HepG2 (cell line): ENCODE data around the gene PRSS36. TPM values are rescaled to one million over a fixed set of nuclear protein-coding genes. Genes with fewer than 3 reads are reported as not detected.

Experiments
- ATAC-seq: fragments of 200-7000 bp; cut with Tn5 transposase; 3 replicates; pipeline ENCODE4 v1.9.1; 2020; ENCODE audit warnings: mild to moderate bottlenecking, moderate library complexity
- BruUV-seq: library from RNA; stranded (reverse); fragments of 400-500 nt; replicated peaks from 2 replicates; lab custom pipeline; 2021; lab: Mats Ljungman, UMichigan
- CTCF ChIA-PET: fragments of 300-600 bp; formaldehyde crosslinking; extraction: SDS; loops from one replicate; lab custom pipeline; 2021; ENCODE audit warnings: low total read pairs, inconsistent platforms, low intra/inter-chr PET ratio; lab: Yijun Ruan, JAX
- POLR2A ChIA-PET: fragments of 350-600 bp; sonication (Branson Sonifier 250); formaldehyde crosslinking; loops from one replicate; lab custom pipeline; 2020; ENCODE audit warnings: antibody characterized with exemption, inconsistent platforms; lab: Yijun Ruan, JAX
- DNase-seq: peaks from one replicate; pipeline ENCODE4 v3.0.0-alpha.2; 2015; ENCODE audit warnings: low spot score
- FAIRE-seq: peaks from 3 replicates; lab custom pipeline; 2011; peaks lifted over from hg19 to GRCh38; lab: Jason Lieb, UNC
- H2AFZ ChIP-seq: one replicate; pipeline ENCODE4 v1.6.1; 2011; ENCODE audit warnings: low read length, inconsistent platforms
- H3K27ac ChIP-seq: fragments of 300-600 bp; 3 replicates; pipeline ENCODE4 v1.8.0; 2011; ENCODE audit warnings: mixed run types, mild to moderate bottlenecking, mixed read lengths, low read length, inconsistent platforms; ENCODE audit not compliant: insufficient read depth; ENCODE audit errors: extremely low read length
- H3K27me3 ChIP-seq, 2 experiments: fragments of 200-600 bp in 1 of 2; 2 replicates in 1 of 2; 3 replicates in 1 of 2; pipeline versions ENCODE4 v1.6.0 to v1.8.0; 2011; ENCODE audit warnings: low read length in 2 of 2, mild to moderate bottlenecking in 2 of 2, moderate library complexity in 2 of 2, inconsistent platforms in 1 of 2; ENCODE audit not compliant: insufficient read depth in 2 of 2, control insufficient read depth in 1 of 2
- H3K36me3 ChIP-seq, 2 experiments: fragments of 200-600 bp in 1 of 2; replicated peaks in 1 of 2; 2 replicates in 1 of 2; 3 replicates in 1 of 2; pipeline versions ENCODE4 v1.5.1 to v1.8.0; 2011; ENCODE audit warnings: low read length in 2 of 2, inconsistent platforms in 1 of 2; ENCODE audit not compliant: insufficient read depth in 2 of 2, control insufficient read depth in 1 of 2
- H3K4me1 ChIP-seq: 2 replicates; pipeline ENCODE4 v1.5.1; 2012; ENCODE audit warnings: low read length, inconsistent platforms; ENCODE audit not compliant: insufficient read depth
- H3K4me2 ChIP-seq: 2 replicates; pipeline ENCODE4 v1.6.0; 2011; ENCODE audit warnings: low read depth, low read length, inconsistent platforms
- H3K4me3 ChIP-seq, 3 experiments: fragments of 200-600 bp in 1 of 3; sonication (generic), shearing (Covaris generic) in 1 of 3; replicated peaks in 1 of 3; 2 replicates each; pipeline ENCODE4 v1.5.1; 2011 to 2016; ENCODE audit warnings: low read length in 3 of 3, inconsistent platforms in 2 of 3, low read depth in 2 of 3, mild to moderate bottlenecking in 2 of 3, control low read depth in 1 of 3, mixed read lengths in 1 of 3; ENCODE audit not compliant: insufficient read depth in 1 of 3
- H3K79me2 ChIP-seq: one replicate; pipeline ENCODE4 v1.6.1; 2011; ENCODE audit warnings: low read length, inconsistent platforms; ENCODE audit not compliant: insufficient read depth
- H3K9ac ChIP-seq: 2 replicates; pipeline ENCODE4 v1.6.0; 2011; ENCODE audit warnings: mild to moderate bottlenecking, low read depth, low read length, inconsistent platforms; ENCODE audit not compliant: insufficient read depth
- H3K9me3 ChIP-seq: 2 replicates; pipeline ENCODE4 v1.5.1; 2012; ENCODE audit warnings: mild to moderate bottlenecking, low read length
- H4K20me1 ChIP-seq: 2 replicates; pipeline ENCODE4 v1.6.0; 2011; ENCODE audit warnings: inconsistent platforms, mild to moderate bottlenecking, low read length, moderate library complexity; ENCODE audit not compliant: insufficient read depth
- HNF4A ChIP-seq: sonication (generic); formaldehyde crosslinking; IDR thresholded peaks from 2 replicates; pipeline ENCODE4 v1.4.0; 2020; ENCODE audit warnings: missing genetic modification reagents
- KLF16 ChIP-seq, 2 experiments: sonication (generic) in 1 of 2; formaldehyde crosslinking in 1 of 2; IDR thresholded peaks; 2 replicates each; pipeline versions ENCODE4 v1.6.1 to v1.8.0; 2016 to 2023; ENCODE audit warnings: missing genetic modification reagents in 2 of 2, missing compliant biosample characterization in 1 of 2
- KMT2B ChIP-seq: IDR thresholded peaks from 2 replicates; pipeline ENCODE4 v1.6.1; 2016; ENCODE audit warnings: missing genetic modification reagents, missing compliant biosample characterization
- MAZ ChIP-seq, 2 experiments: sonication (generic) in 1 of 2; formaldehyde crosslinking in 1 of 2; IDR thresholded peaks; 2 replicates each; pipeline versions ENCODE4 v1.5.0 to v1.6.1; 2012 to 2020; ENCODE audit warnings: low read depth in 2 of 2, mild to moderate bottlenecking in 2 of 2, borderline replicate concordance in 1 of 2, improper control_type of control experiment in 1 of 2, low read length in 1 of 2, missing genetic modification reagents in 1 of 2, moderate library complexity in 1 of 2
- MED8 ChIP-seq: sonication (generic); formaldehyde crosslinking; IDR thresholded peaks from 2 replicates; pipeline ENCODE4 v1.8.1; 2023; ENCODE audit warnings: mild to moderate bottlenecking, missing genetic modification reagents; ENCODE audit not compliant: insufficient replicate concordance
- NR2F2 ChIP-seq: IDR thresholded peaks from 2 replicates; pipeline ENCODE4 v1.6.1; 2012; ENCODE audit warnings: low read depth, inconsistent platforms, borderline replicate concordance
- POGZ ChIP-seq: sonication (generic); formaldehyde crosslinking; IDR thresholded peaks from 2 replicates; pipeline ENCODE4 v1.4.0; 2020; ENCODE audit warnings: mild to moderate bottlenecking, missing genetic modification reagents
- PPARG ChIP-seq: conservative IDR thresholded peaks from 2 replicates; pipeline ENCODE4 v1.6.1; 2016; ENCODE audit warnings: missing biosample characterization, missing genetic modification reagents
- RBFOX2 ChIP-seq: fragments of 200-400 bp; formaldehyde crosslinking; IDR thresholded peaks from 2 replicates; pipeline ENCODE4 v1.6.1; 2017; ENCODE audit warnings: low read depth, mild to moderate bottlenecking, low read length
- RXRA ChIP-seq: sonication (generic); formaldehyde crosslinking; IDR thresholded peaks from 2 replicates; pipeline ENCODE4 v1.5.1; 2020; ENCODE audit warnings: missing genetic modification reagents
- SIX1 ChIP-seq: sonication (generic); formaldehyde crosslinking; IDR thresholded peaks from 2 replicates; pipeline ENCODE4 v1.4.0; 2020; ENCODE audit warnings: missing genetic modification reagents, borderline replicate concordance
- TP53 ChIP-seq: sonication (generic); formaldehyde crosslinking; conservative IDR thresholded peaks from 2 replicates; pipeline ENCODE4 v1.4.0; 2020; ENCODE audit warnings: missing genetic modification reagents
- ZNF17 ChIP-seq: sonication (generic); formaldehyde crosslinking; IDR thresholded peaks from 2 replicates; pipeline ENCODE4 v1.5.0; 2020; ENCODE audit warnings: mild to moderate bottlenecking, missing genetic modification reagents
- ZNF274 ChIP-seq: sonication (generic); formaldehyde crosslinking; IDR thresholded peaks from 2 replicates; pipeline ENCODE4 v1.5.1; 2020; ENCODE audit warnings: mild to moderate bottlenecking, missing genetic modification reagents
- ZNF337 ChIP-seq: sonication (generic); formaldehyde crosslinking; IDR thresholded peaks from 2 replicates; pipeline ENCODE4 v1.5.1; 2020; ENCODE audit warnings: missing genetic modification reagents, low read depth, mild to moderate bottlenecking, borderline replicate concordance
- ZNF382 ChIP-seq: sonication (generic); formaldehyde crosslinking; IDR thresholded peaks from 2 replicates; pipeline ENCODE4 v1.5.0; 2020; ENCODE audit warnings: missing genetic modification reagents, mild to moderate bottlenecking, borderline replicate concordance
- ZNF724P ChIP-seq: sonication (generic); formaldehyde crosslinking; IDR thresholded peaks from 2 replicates; pipeline ENCODE4 v1.8.0; 2022; ENCODE audit warnings: missing genetic modification reagents, borderline replicate concordance
- ZNF746 ChIP-seq: sonication (generic); formaldehyde crosslinking; IDR thresholded peaks from 2 replicates; pipeline ENCODE4 v1.8.0; 2022; ENCODE audit warnings: mild to moderate bottlenecking, missing genetic modification reagents
- WGBS: methylation state at CpG from one replicate; pipeline ENCODE4 v1.1.6; 2017; ENCODE audit warnings: low lambda C conversion rate; 5-methylcytosine and 5-hydroxymethylcytosine counted together
- in situ Hi-C: cut with HindIII; loops from 2 replicates; pipeline ENCODE4 v1.10.0; 2017; ENCODE audit warnings: low pct_unique_long_range_greater_than_20kb; ENCODE audit not compliant: extremely low pct_ligation_motif_present
- intact Hi-C: fragments of 100-400 bp; cut with micrococcal nuclease; formaldehyde crosslinking; loops from one replicate; pipeline ENCODE4 v1.10.0; 2022; ENCODE audit not compliant: unreplicated experiment
- polyA plus RNA-seq, 8 experiments: library from polyadenylated mRNA; depleted of rRNA in 3 of 8; stranded (reverse) in 7 of 8; unstranded in 1 of 8; fragments of >200 nt; fragmentation: Illumina TruSeq in 4 of 8; extraction: Trizol in 4 of 8; gene quantifications; 2 replicates each; pipeline versions ENCODE4 v1.2.1 to v1.2.3, GENCODE V29; 2011 to 2016; ENCODE audit warnings: low read depth in 4 of 8, missing spikeins in 1 of 8, mixed read lengths in 1 of 8; ENCODE audit not compliant: insufficient read depth in 1 of 8
- total RNA-seq, 5 experiments: library from RNA; depleted of rRNA; stranded (reverse); fragments of >200 nt; fragmentation: Illumina TruSeq; extraction: Trizol; gene quantifications; 2 replicates each; pipeline ENCODE4 v1.2.3, GENCODE V29; 2016; ENCODE audit warnings: low read depth in 1 of 5
- TF ChIP-seq, protein P1 (sequence below), 2 experiments: sonication (generic) in 1 of 2; formaldehyde crosslinking in 1 of 2; IDR thresholded peaks; 2 replicates each; pipeline versions ENCODE4 v1.5.1 to v1.6.1; 2011 to 2020; ENCODE audit warnings: borderline replicate concordance in 1 of 2, low read depth in 1 of 2, low read length in 1 of 2, mild to moderate bottlenecking in 1 of 2, missing genetic modification reagents in 1 of 2, moderate library complexity in 1 of 2

Gene PRSS36
- total and polyA plus RNA-seq, 2 of the 13 experiments (the other 11 are each of a cell fraction or from before 2014, with no cell fraction given) = 1.5 to 2.1 TPM

GRCh38 chr16:31142109-31143010 is 7.5 kb downstream of the PRSS36 start:
- in situ Hi-C loops = no loop called here
- FAIRE-seq = peak; percentile 50
- TF ChIP-seq ZNF17 (CRISPR knock-in tag) = no peak
- TF ChIP-seq ZNF274 = peak; percentile 77
- peak; percentile 92 for TF ChIP-seq MAZ (IDR thresholded peaks at IDR 0.05; ENCODE audit: borderline replicate concordance, low read depth, low read length)
- TF ChIP-seq MAZ (CRISPR knock-in tag; IDR thresholded peaks at IDR 0.05; ENCODE audit: low read depth) = peak; percentile 96
- TF ChIP-seq POGZ (CRISPR knock-in tag) = peak; percentile 66; the same call in 1 of the 2 replicates
- peak; percentile 57; the same call in 1 of the 2 replicates for TF ChIP-seq ZNF337 (CRISPR knock-in tag)
- TF ChIP-seq ZNF382 (CRISPR knock-in tag) = no peak
- TF ChIP-seq, protein P1, sequence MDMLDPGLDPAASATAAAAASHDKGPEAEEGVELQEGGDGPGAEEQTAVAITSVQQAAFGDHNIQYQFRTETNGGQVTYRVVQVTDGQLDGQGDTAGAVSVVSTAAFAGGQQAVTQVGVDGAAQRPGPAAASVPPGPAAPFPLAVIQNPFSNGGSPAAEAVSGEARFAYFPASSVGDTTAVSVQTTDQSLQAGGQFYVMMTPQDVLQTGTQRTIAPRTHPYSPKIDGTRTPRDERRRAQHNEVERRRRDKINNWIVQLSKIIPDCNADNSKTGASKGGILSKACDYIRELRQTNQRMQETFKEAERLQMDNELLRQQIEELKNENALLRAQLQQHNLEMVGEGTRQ (IDR thresholded peaks at IDR 0.05; ENCODE audit: low read depth, low read length) = no peak
- TF ChIP-seq, protein P1 (CRISPR knock-in tag; IDR thresholded peaks at IDR 0.05; ENCODE audit: borderline replicate concordance) = no peak
- no peak for TF ChIP-seq KMT2B (CRISPR knock-in tag)
- 0 out of 2 replicates have a peak, but pooled peaks have one; percentile 36 for TF ChIP-seq PPARG (CRISPR knock-in tag)
- peak; percentile 69 for TF ChIP-seq MED8
- TF ChIP-seq TP53 (CRISPR knock-in tag) = 0 out of 2 replicates have a peak, but pooled peaks have one; percentile 19
- TF ChIP-seq ZNF746 (CRISPR knock-in tag) = no peak
- peak; percentile 32 for TF ChIP-seq ZNF724P (CRISPR knock-in tag)
- TF ChIP-seq KLF16 (CRISPR knock-in tag; IDR thresholded peaks at IDR 0.05) = peak in 1 of 2 experiments; percentile 86; a peak in 2 of 4 replicates
- TF ChIP-seq NR2F2 = no peak
- TF ChIP-seq RBFOX2 = peak; percentile 67; the same call in 1 of the 2 replicates
- TF ChIP-seq HNF4A (CRISPR knock-in tag) = peak; percentile 29
- no peak for TF ChIP-seq SIX1 (CRISPR knock-in tag)
- TF ChIP-seq RXRA = peak; percentile 71

More at GRCh38 chr16:31142109-31143010, 7.5 kb downstream of the PRSS36 start:
- CTCF ChIA-PET = interaction anchor here (1.2 to 1.9 kb wide), 2 partner anchors 37 to 117 kb away, joined by 3 to 9 read pairs; no protein-coding TSS in a partner anchor
- intact Hi-C loops = loop anchor here (1.0 to 10.0 kb wide), 7 partner anchors 25 to 188 kb away; partner anchors contain the start of genes HSD3B7, KAT8, SETD1A and ZNF646
- no peaks in the 10 kb centered on the region for H3K79me2 ChIP-seq
- peaks cover 65% of the 10 kb centered on the region for H3K4me1 ChIP-seq
- peak overlapping the region; percentile 75 for H2AFZ ChIP-seq
- peak overlapping the region; percentile 91 for H3K4me2 ChIP-seq
- peak overlapping the region; percentile 80 for H3K27ac ChIP-seq
- no peaks in the 10 kb centered on the region for H3K9me3 ChIP-seq
- DNase-seq (peak; percentile 98), ATAC-seq (peak; percentile 74)
- no peaks in the 10 kb centered on the region for H4K20me1 ChIP-seq
- no TSS peak for BruUV-seq
- peaks cover 0 to 14% of the 10 kb centered on the region in 2 experiments; a peak in 3 of 5 replicates for H3K27me3 ChIP-seq
- 31% methylated on average over 69 of the region's 89 CpGs for WGBS
- no peaks in the 10 kb centered on the region for H3K36me3 ChIP-seq
- POLR2A ChIA-PET = interaction anchor here (0.6 to 11.4 kb wide), 38 partner anchors 9 to 571 kb away, joined by 3 to 275 read pairs (median 5); partner anchors contain the start of genes ARMC5, BCKDK, FUS and HSD3B7
- H3K4me3 ChIP-seq = peak overlapping the region; percentile 39 to 77 (median 64)
- H3K9ac ChIP-seq = peak overlapping the region; percentile 67
